ENCODE measurements around the gene TAGLN2. TPM values are rescaled to one million over a fixed set of nuclear protein-coding genes. Genes with fewer than 3 reads are reported as not detected.

The TAGLN2 gene
- total RNA-seq, 5 donors from 2014 or later (not counting 1 experiment from before 2014, with no cell fraction given): 210 to 372 (median 245) TPM

DNA sequence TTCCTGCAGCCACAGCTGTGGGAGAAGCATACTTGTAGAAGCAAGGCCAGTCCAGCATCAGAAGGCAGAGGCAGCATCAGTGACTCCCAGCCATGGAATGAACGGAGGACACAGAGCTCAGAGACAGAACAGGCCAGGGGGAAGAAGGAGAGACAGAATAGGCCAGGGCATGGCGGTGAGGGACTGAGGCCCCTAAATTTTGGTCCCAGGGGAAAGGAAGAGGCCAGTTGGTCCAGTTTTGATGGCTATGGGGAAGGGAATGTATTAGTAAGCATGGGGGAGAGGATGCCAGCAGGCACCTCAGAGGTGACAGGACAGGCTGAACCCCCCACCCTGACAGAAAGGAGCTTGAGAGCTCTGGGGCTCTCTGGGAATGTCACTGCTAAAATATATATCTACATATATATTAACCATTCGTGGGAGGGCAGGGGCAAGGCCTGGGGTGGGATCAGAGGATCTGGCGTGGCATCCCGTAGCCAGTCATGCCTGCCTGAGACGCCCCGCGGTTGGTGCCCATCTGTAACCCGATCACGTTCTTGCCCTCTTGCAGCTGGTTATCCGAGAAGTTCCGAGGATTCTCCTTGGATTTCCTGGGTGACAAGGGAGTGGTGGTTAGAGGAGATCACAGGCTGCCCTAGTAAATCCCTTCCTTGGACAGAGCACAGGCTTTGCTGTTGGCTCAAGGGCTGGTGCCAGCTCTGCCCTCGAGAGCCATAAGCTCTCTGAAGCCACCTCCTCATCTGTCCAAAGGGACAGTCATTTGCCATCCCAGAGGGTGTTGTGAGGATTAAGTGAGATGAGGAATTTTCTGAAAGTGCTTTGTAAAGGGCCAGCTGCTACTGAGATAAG, 6.7 kb downstream of the TAGLN2 start:
- no peaks in the 10 kb centered on the region for H3K9me3 ChIP-seq
- CTCF ChIA-PET: interaction anchor here in 1 of 2 donors (0.5 kb wide), 1 partner anchor 48 kb away, joined by 3 read pairs; no protein-coding TSS in a partner anchor
- ATAC-seq (replicated peaks in 1 of 4) (no peak), DNase-seq (no peak)
- Mint-ChIP-seq H3K27ac (peak overlapping the region; percentile 80 to 84), H3K36me3 (peaks cover 52% of the 10 kb centered on the region), H3K4me1 (peaks cover 74 to 87% (median 86%) of the 10 kb centered on the region in 3 donors), H3K27me3 (no peaks in the 10 kb centered on the region), H3K9me3 (no peaks in the 10 kb centered on the region), H3K4me3 (no peak overlapping the region)
- 93% methylated on average over 9 of the region's 13 CpGs for WGBS (ENCODE audit: insufficient coverage)
- POLR2A ChIA-PET: no interaction called here
- H3K27me3 ChIP-seq (replicated peaks in 1 of 2; ENCODE audit: control insufficient read depth in 2 of 2, extremely low read depth in 1 of 2, insufficient read depth in 2 of 2, low read length in 1 of 2): no peaks in the 10 kb centered on the region
- H3K27ac ChIP-seq (ENCODE audit: low read length): no peak overlapping the region
- no peak overlapping the region for H3K4me3 ChIP-seq (ENCODE audit: control insufficient read depth in 1 of 2, extremely low read depth in 1 of 2, low read length in 1 of 2)
- H3K4me1 ChIP-seq (ENCODE audit: control insufficient read depth in 1 of 2, extremely low read depth in 1 of 2, insufficient read depth in 2 of 2, low read length in 2 of 2): peaks cover 20 to 73% of the 10 kb centered on the region in 2 experiments
- H3K36me3 ChIP-seq (ENCODE audit: control insufficient read depth in 2 of 2, extremely low read depth in 1 of 2, insufficient read depth in 1 of 2, low read length in 1 of 2): peaks cover 18 to 52% of the 10 kb centered on the region in 2 donors

DNA sequence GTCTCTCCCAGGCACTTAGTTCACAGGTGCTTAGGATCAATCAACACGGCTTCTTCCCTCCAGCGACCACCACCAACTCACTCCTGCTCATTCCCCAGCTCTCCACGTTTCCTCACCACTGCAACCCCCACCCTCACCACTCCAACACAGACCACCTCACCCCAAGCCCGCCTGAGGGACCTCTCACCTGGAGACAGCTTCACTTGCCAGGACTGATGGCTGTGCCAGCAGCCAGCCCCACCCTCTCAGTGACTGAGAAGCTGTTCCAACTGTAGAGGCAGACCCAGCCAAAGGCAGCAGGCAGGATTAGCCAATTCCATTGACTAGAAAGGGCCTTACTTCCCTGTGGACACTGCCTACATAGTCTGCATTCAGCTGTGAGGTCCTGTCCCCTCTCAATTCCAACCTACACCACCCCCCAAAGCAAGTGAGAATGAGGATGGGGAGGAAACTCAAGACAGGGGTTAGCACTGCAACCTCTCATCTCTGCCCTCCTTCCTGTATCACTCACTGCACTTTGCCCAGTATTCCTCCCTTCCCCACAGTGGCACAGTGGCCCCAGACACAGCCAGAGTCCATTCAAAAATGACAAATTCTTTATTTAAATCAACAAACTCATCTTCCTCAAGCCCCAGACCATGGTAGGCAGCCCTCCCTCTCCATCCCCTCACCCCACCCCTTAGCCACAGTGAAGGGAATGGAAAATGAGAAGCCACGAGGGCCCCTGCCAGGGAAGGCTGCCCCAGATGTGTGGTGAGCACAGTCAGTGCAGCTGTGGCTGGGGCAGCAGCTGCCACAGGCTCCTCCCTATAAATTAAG, 7.6 kb downstream of the TAGLN2 start:
- Histone ChIP-seq H3K9me3 (no peaks in the 10 kb centered on the region), H3K27me3 (replicated peaks in 1 of 2; ENCODE audit: control insufficient read depth in 2 of 2, extremely low read depth in 1 of 2, insufficient read depth in 2 of 2, low read length in 1 of 2) (no peaks in the 10 kb centered on the region), H3K27ac (ENCODE audit: low read length) (peak overlapping the region; percentile 4), H3K4me3 (ENCODE audit: control insufficient read depth in 1 of 2, extremely low read depth in 1 of 2, low read length in 1 of 2) (no peak overlapping the region), H3K36me3 (ENCODE audit: control insufficient read depth in 2 of 2, extremely low read depth in 1 of 2, insufficient read depth in 1 of 2, low read length in 1 of 2) (peaks cover 18 to 52% of the 10 kb centered on the region in 2 donors), H3K4me1 (ENCODE audit: control insufficient read depth in 1 of 2, extremely low read depth in 1 of 2, insufficient read depth in 2 of 2, low read length in 2 of 2) (peaks cover 17 to 69% of the 10 kb centered on the region in 2 experiments)
- Mint-ChIP-seq H3K27ac (peak overlapping the region; percentile 80 to 84), H3K4me3 (peak overlapping the region in 1 of 3 donors; percentile 9), H3K9me3 (no peaks in the 10 kb centered on the region), H3K36me3 (peaks cover 49% of the 10 kb centered on the region), H3K4me1 (peaks cover 74 to 87% (median 86%) of the 10 kb centered on the region in 3 donors), H3K27me3 (no peaks in the 10 kb centered on the region)
- ChIA-PET POLR2A (no interaction called here), CTCF (no interaction called here)
- ATAC-seq (replicated peaks in 1 of 4) (no peak), DNase-seq (no peak)
- WGBS (ENCODE audit: insufficient coverage): 82% methylated on average over 4 of the region's 5 CpGs

DNA sequence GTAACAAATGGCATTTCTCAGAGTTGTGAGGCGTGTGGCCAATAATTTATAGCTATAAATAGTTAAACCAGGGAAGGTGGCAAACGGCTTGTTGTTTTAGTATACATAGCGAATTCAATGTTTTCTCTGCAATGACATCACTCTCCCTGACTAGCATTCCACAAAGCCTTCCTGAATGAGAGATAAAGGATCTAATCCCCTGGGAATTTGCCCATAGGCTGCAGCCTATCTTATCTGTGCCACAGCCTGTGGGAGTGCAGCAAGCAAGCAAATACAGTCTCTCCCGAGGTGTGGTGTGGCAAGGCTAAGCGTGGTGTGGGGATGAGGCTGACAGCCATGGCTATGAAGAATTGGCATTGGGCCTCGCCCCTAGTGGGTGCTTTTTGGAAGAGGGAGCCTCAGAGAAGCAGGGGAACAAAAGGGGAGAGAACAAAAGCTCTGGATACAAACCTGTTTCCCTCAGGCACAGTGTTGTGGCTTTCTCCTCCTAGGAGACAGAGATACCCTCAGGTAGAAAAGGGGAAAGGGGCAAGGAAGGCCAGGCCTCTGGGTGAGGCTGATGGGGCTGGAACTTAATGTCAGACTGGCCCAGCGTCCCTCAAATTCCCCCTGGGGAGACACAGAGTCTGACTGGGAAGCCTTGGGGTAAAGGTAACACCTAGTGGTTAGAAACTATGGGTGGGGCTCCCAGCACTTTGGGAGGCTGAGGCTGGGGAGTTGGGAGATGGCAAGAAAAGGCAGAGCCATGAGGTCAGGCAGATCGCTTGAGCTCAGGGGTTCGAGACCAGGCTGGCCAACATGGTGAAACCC, 8.9 kb downstream of the TAGLN2 start:
- Histone ChIP-seq H3K27ac (ENCODE audit: low read length) (no peak overlapping the region), H3K27me3 (replicated peaks in 1 of 2; ENCODE audit: control insufficient read depth in 2 of 2, extremely low read depth in 1 of 2, insufficient read depth in 2 of 2, low read length in 1 of 2) (no peaks in the 10 kb centered on the region), H3K4me3 (ENCODE audit: control insufficient read depth in 1 of 2, extremely low read depth in 1 of 2, low read length in 1 of 2) (no peak overlapping the region), H3K4me1 (ENCODE audit: control insufficient read depth in 1 of 2, extremely low read depth in 1 of 2, insufficient read depth in 2 of 2, low read length in 2 of 2) (peaks cover 14 to 69% of the 10 kb centered on the region in 2 experiments), H3K36me3 (ENCODE audit: control insufficient read depth in 2 of 2, extremely low read depth in 1 of 2, insufficient read depth in 1 of 2, low read length in 1 of 2) (peaks cover 18 to 48% of the 10 kb centered on the region in 2 donors), H3K9me3 (no peaks in the 10 kb centered on the region)
- peaks cover 44% of the 10 kb centered on the region for H3K36me3 Mint-ChIP-seq
- ATAC-seq (replicated peaks in 1 of 4) (no peak), DNase-seq (no peak)
- H3K27ac Mint-ChIP-seq: peak overlapping the region; percentile 70 to 84
- peaks cover 74 to 87% (median 86%) of the 10 kb centered on the region in 3 donors for H3K4me1 Mint-ChIP-seq
- ChIA-PET POLR2A (interaction anchor here in 1 of 2 donors (2.9 kb wide), 1 partner anchor 8 kb away, joined by 16 read pairs; the partner anchor contains the start of gene TAGLN2), CTCF (interaction anchor here in 1 of 2 donors (0.7 to 0.9 kb wide), 2 partner anchors 16 to 119 kb away, joined by 3 read pairs; no protein-coding TSS in a partner anchor)
- no peak overlapping the region for H3K4me3 Mint-ChIP-seq
- H3K9me3 Mint-ChIP-seq: no peaks in the 10 kb centered on the region
- whole genome bisulfite sequencing (ENCODE audit: insufficient coverage): 88% methylated on average over 2 of the region's 9 CpGs
- no peaks in the 10 kb centered on the region for H3K27me3 Mint-ChIP-seq

DNA sequence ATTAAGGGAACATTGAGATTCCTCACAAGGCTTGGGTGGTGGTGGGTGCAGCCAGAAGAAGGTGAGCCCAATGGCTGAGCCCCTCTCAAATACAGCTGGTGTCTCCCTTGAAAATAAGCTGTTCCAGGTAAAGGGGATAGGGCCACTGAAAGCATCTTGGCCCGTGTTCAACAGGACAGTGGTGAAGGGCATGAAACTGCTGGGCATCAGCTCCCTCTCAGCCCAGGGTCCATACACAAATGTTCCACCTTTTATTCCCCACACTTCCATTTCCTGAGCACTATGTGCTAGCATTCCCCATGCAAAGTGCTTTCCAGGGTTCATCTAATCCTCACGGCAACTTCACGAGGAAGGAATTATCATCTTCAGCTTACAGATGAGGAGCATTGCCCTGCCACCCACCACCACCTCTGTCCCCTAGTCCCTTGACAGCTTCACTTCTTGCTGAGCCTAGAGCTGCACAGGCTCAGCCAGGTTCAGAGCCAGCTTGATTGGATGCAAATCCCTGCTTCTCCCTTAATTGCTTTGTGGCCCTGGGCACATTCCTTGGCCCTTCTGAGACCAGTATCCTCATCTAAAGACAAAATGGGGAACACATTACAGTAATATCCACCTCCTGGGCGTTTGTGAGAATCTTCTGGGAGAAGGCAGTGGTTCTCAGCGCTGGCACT, 9.6 kb downstream of the TAGLN2 start:
- Histone ChIP-seq H3K27me3 (replicated peaks in 1 of 2; ENCODE audit: control insufficient read depth in 2 of 2, extremely low read depth in 1 of 2, insufficient read depth in 2 of 2, low read length in 1 of 2) (no peaks in the 10 kb centered on the region), H3K9me3 (no peaks in the 10 kb centered on the region), H3K4me3 (ENCODE audit: control insufficient read depth in 1 of 2, extremely low read depth in 1 of 2, low read length in 1 of 2) (no peak overlapping the region), H3K36me3 (ENCODE audit: control insufficient read depth in 2 of 2, extremely low read depth in 1 of 2, insufficient read depth in 1 of 2, low read length in 1 of 2) (peaks cover 18 to 41% of the 10 kb centered on the region in 2 donors), H3K27ac (ENCODE audit: low read length) (no peak overlapping the region), H3K4me1 (ENCODE audit: control insufficient read depth in 1 of 2, extremely low read depth in 1 of 2, insufficient read depth in 2 of 2, low read length in 2 of 2) (peaks cover 19 to 69% of the 10 kb centered on the region in 2 experiments)
- ChIA-PET CTCF (interaction anchor here in 1 of 2 donors (0.9 kb wide), 1 partner anchor 118 kb away, joined by 3 read pairs; no protein-coding TSS in a partner anchor), POLR2A (interaction anchor here in 1 of 2 donors (2.9 kb wide), 1 partner anchor 9 kb away, joined by 16 read pairs; the partner anchor contains the start of gene TAGLN2)
- WGBS (ENCODE audit: insufficient coverage): 95% methylated on average over 3 of the region's 5 CpGs
- H3K27ac Mint-ChIP-seq: peak overlapping the region; percentile 67 to 70
- H3K36me3 Mint-ChIP-seq: peaks cover 37% of the 10 kb centered on the region
- H3K9me3 Mint-ChIP-seq: no peaks in the 10 kb centered on the region
- no peaks in the 10 kb centered on the region for H3K27me3 Mint-ChIP-seq
- peaks cover 74 to 87% (median 86%) of the 10 kb centered on the region in 3 donors for H3K4me1 Mint-ChIP-seq
- H3K4me3 Mint-ChIP-seq: no peak overlapping the region
- ATAC-seq (replicated peaks in 1 of 4) (no peak), DNase-seq (no peak)

DNA sequence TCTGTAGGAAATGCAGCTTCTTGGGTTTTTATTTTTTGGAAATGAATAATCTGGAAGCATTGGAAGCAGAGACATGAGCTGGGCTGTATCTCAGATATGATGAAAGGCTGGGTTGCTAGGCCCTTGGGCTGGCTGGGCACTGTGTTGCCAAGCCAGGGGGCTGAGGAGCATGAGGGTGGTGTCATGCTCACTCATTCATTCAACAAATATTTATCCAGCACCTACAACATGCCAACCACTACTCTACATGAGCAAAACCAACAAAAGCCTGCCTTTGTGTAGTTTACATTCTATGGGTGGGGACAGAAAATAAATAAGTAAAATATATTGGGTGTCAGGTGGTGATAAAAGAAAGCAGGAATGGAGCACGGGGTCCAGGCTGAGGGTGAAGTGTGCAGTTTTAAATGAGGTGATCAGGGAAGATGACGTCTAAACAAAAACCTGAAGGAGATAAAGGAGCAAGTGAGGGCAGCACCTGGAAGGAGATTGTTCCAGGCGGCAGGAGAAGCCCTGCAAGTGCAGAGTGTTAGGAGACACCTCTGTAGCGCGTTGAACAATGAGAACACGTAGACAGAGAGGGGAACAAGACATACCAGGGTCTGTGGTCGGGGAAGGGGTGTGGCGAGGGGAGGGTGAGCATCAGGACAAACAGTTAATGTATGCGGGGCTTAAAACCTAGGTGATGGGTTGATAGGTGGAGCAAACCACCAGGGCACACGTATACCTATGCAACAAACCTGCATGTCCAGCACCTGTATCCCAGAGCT, 10.9 kb downstream of the TAGLN2 start:
- Mint-ChIP-seq H3K36me3 (peaks cover 30% of the 10 kb centered on the region), H3K27me3 (no peaks in the 10 kb centered on the region), H3K27ac (peak overlapping the region; percentile 78 to 98), H3K4me3 (peak overlapping the region in 1 of 3 donors; percentile 63), H3K9me3 (no peaks in the 10 kb centered on the region), H3K4me1 (peaks cover 73 to 87% (median 86%) of the 10 kb centered on the region in 3 donors)
- WGBS (ENCODE audit: insufficient coverage): 89% methylated on average over 3 of the region's 10 CpGs
- POLR2A ChIA-PET: interaction anchor here (0.7 to 2.9 kb wide), 3 partner anchors 10 to 1299 kb away, joined by 3 to 16 read pairs (median 3); partner anchors contain the start of gene TAGLN2 (in 1 of the 2)
- Histone ChIP-seq H3K27me3 (replicated peaks in 1 of 2; ENCODE audit: control insufficient read depth in 2 of 2, extremely low read depth in 1 of 2, insufficient read depth in 2 of 2, low read length in 1 of 2) (no peaks in the 10 kb centered on the region), H3K4me3 (ENCODE audit: control insufficient read depth in 1 of 2, extremely low read depth in 1 of 2, low read length in 1 of 2) (no peak overlapping the region), H3K4me1 (ENCODE audit: control insufficient read depth in 1 of 2, extremely low read depth in 1 of 2, insufficient read depth in 2 of 2, low read length in 2 of 2) (peaks cover 28 to 69% of the 10 kb centered on the region in 2 experiments), H3K36me3 (ENCODE audit: control insufficient read depth in 2 of 2, extremely low read depth in 1 of 2, insufficient read depth in 1 of 2, low read length in 1 of 2) (peaks cover 18 to 29% of the 10 kb centered on the region in 2 donors), H3K27ac (ENCODE audit: low read length) (no peak overlapping the region), H3K9me3 (no peaks in the 10 kb centered on the region)
- ATAC-seq (replicated peaks in 1 of 4): no peak
- DNase-seq: no peak
- CTCF ChIA-PET: interaction anchor here in 1 of 2 donors (1.0 kb wide), 1 partner anchor 9 kb away, joined by 4 read pairs; no protein-coding TSS in a partner anchor

Measured in T-cell (primary cell).